ENCODE measurements around the gene CEP20. TPM values are rescaled to one million over a fixed set of nuclear protein-coding genes. Genes with fewer than 3 reads are reported as not detected.
"Not testable (repeated sequence)": the region's sequence is repeated elsewhere in the genome, so short reads cannot be mapped to it uniquely, and the experiment has no call there.

Gene CEP20
- total RNA-seq, 1 donor = 48.9 TPM

DNA sequence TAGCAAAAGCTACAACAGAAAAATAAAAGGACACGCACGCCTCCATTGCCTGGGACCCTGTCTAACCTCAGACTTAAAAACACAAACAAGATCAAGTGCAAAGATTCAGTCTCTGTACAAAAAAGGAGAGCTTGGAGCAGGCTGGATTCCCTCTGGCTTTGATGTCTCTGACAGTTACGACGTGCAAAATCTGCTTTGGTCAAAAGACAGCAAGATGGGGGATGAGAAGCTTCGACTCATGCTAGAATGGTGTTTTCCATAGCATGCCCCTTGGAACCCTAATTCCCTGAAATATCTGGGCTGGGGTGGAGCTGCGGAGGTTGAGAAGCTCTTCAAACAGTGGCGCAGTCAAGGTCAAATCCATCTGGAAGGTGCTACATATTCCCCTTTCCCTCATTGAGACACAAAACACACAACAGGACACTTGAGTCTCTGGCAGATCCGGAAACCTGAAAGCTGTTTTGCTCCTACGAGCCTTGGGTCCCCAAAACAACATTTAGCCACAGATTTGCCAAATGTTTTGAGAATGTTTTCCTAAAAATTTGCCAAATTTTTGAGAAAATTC is 40.7 kb downstream of the CEP20 start:
- TF ChIP-seq CTCF (IDR thresholded peaks at IDR 0.05; ENCODE audit: extremely low read depth, low read depth, low read length) = no peak

DNA sequence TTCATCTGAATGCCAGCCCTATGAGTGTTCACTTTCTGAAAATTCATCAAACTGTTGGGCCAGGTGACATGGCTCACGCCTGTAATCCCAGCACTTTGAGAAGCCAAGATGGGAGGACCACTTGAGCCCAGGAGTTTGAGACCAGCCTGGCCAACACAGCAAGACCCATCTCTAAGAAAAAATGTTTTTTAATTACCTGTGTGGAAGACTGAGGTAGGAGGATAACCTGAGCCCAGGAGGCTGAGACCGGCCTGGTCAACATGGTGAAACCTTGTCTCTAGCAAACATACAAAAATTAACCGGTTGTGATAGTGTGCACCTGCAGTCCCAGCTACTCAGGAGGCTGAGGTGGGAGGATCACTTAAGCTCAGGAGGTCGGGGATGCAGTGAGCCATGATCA is 41.9 kb downstream of the CEP20 start:
- Histone ChIP-seq H3K79me2 (ENCODE audit: insufficient read depth, low read length) (no peaks in the 10 kb centered on the region), H3K9me3 (ENCODE audit: low read depth, low read length) (no peaks in the 10 kb centered on the region), H3K4me3 (ENCODE audit: insufficient read depth, low read length) (no peak overlapping the region), H3K4me1 (ENCODE audit: insufficient read depth, low read length) (no peaks in the 10 kb centered on the region), H3K36me3 (ENCODE audit: insufficient read depth, low read length) (no peaks in the 10 kb centered on the region), H3K27ac (ENCODE audit: low read depth, low read length) (no peak overlapping the region), H3K4me2 (ENCODE audit: insufficient read depth, low read length) (no peak overlapping the region), H2AFZ (ENCODE audit: low read length) (no peak overlapping the region), H4K20me1 (ENCODE audit: insufficient read depth, low read length) (no peaks in the 10 kb centered on the region), H3K27me3 (ENCODE audit: insufficient read depth, low read length) (peaks cover 26% of the 10 kb centered on the region)
- no peak for TF ChIP-seq CTCF (IDR thresholded peaks at IDR 0.05; ENCODE audit: extremely low read depth, low read depth, low read length)
- DNase-seq (ENCODE audit: insufficient read length, low spot score, missing footprints) = no peak

More for the DNA sequence above, 40.7 kb downstream of the CEP20 start:
- H3K4me3 ChIP-seq (ENCODE audit: insufficient read depth, low read length) = no peak overlapping the region
- DNase-seq (ENCODE audit: insufficient read length, low spot score, missing footprints) = no peak
- H3K36me3 ChIP-seq (ENCODE audit: insufficient read depth, low read length) = no peaks in the 10 kb centered on the region
- no peak overlapping the region for H3K4me2 ChIP-seq (ENCODE audit: insufficient read depth, low read length)
- H3K9me3 ChIP-seq (ENCODE audit: low read depth, low read length) = no peaks in the 10 kb centered on the region
- no peaks in the 10 kb centered on the region for H4K20me1 ChIP-seq (ENCODE audit: insufficient read depth, low read length)
- no peaks in the 10 kb centered on the region for H3K4me1 ChIP-seq (ENCODE audit: insufficient read depth, low read length)
- H3K27ac ChIP-seq (ENCODE audit: low read depth, low read length) = no peak overlapping the region
- no peaks in the 10 kb centered on the region for H3K79me2 ChIP-seq (ENCODE audit: insufficient read depth, low read length)
- H3K27me3 ChIP-seq (ENCODE audit: insufficient read depth, low read length) = peaks cover 29% of the 10 kb centered on the region
- no peak overlapping the region for H2AFZ ChIP-seq (ENCODE audit: low read length)

- Histone ChIP-seq H3K27me3 (ENCODE audit: insufficient read depth, low read length) (peaks cover 20% of the 10 kb centered on the region), H3K4me2 (ENCODE audit: insufficient read depth, low read length) (no peak overlapping the region), H3K36me3 (ENCODE audit: insufficient read depth, low read length) (no peaks in the 10 kb centered on the region), H3K9me3 (ENCODE audit: low read depth, low read length) (no peaks in the 10 kb centered on the region), H3K79me2 (ENCODE audit: insufficient read depth, low read length) (no peaks in the 10 kb centered on the region), H3K4me1 (ENCODE audit: insufficient read depth, low read length) (no peaks in the 10 kb centered on the region), H4K20me1 (ENCODE audit: insufficient read depth, low read length) (no peaks in the 10 kb centered on the region), H3K27ac (ENCODE audit: low read depth, low read length) (no peak overlapping the region), H2AFZ (ENCODE audit: low read length) (no peak overlapping the region), H3K4me3 (ENCODE audit: insufficient read depth, low read length) (no peak overlapping the region)
- DNase-seq (ENCODE audit: insufficient read length, low spot score, missing footprints) = peak; percentile 4
- TF ChIP-seq CTCF (IDR thresholded peaks at IDR 0.05; ENCODE audit: extremely low read depth, low read depth, low read length) = no peak
Measured at GRCh38 chr16:15843635-15844279, 44.6 kb downstream of the CEP20 start.

DNA sequence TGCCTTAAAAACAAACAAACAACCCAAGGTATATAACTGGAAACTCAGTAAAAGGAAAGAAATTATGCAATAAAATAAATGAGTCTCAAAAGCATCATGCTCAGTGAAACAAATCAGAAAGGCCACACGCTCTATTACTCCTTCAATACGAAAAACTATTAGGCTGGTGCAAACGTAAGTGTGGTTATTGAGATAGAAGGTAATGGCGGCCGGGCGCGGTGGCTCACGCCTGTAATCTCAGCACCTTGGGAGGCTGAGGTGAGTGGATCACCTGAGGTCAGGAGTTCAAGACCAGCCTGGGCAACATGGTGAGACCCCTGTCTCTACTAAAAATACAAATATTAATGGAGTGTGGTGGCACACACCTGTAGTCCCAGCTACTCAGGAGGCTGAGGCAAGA is 49.2 kb downstream of the CEP20 start:
- H4K20me1 ChIP-seq (ENCODE audit: insufficient read depth, low read length); H3K4me3 ChIP-seq (ENCODE audit: insufficient read depth, low read length); H3K4me1 ChIP-seq (ENCODE audit: insufficient read depth, low read length); H3K4me2 ChIP-seq (ENCODE audit: insufficient read depth, low read length); H3K36me3 ChIP-seq (ENCODE audit: insufficient read depth, low read length); H3K27me3 ChIP-seq (ENCODE audit: insufficient read depth, low read length); H3K79me2 ChIP-seq (ENCODE audit: insufficient read depth, low read length); H2AFZ ChIP-seq (ENCODE audit: low read length); H3K27ac ChIP-seq (ENCODE audit: low read depth, low read length); H3K9me3 ChIP-seq (ENCODE audit: low read depth, low read length); DNase-seq (ENCODE audit: insufficient read length, low spot score, missing footprints): not testable (repeated sequence)
